SK-N-SH treated with all-trans-retinoic acid at 6 μM for 48 hours (cell line): ENCODE measurements around the gene DYNLT2.

Source experiments
- ARNTL ChIP-seq: fragments of 450-650 bp; formaldehyde crosslinking; IDR thresholded peaks from 2 replicates; pipeline ENCODE4 v1.5.0; 2020; ENCODE audit warnings: low read depth, mild to moderate bottlenecking, moderate library complexity, borderline replicate concordance
- BACH2 ChIP-seq: fragments of 250-450 bp; sonication (Bioruptor Pico); IDR thresholded peaks from 2 replicates; pipeline ENCODE4 v1.9.0; 2021; ENCODE audit warnings: mild to moderate bottlenecking, borderline replicate concordance
- CSDC2 ChIP-seq: fragments of 250-450 bp; sonication (Bioruptor Pico); IDR thresholded peaks from 2 replicates; pipeline ENCODE4 v1.5.0; 2020; ENCODE audit warnings: mild to moderate bottlenecking, moderate library complexity
- GLIS3 ChIP-seq: fragments of 250-450 bp; sonication (Bioruptor Pico); IDR thresholded peaks from 2 replicates; pipeline ENCODE4 v1.5.0; 2020; ENCODE audit warnings: mild to moderate bottlenecking, moderate library complexity
- ISL1 ChIP-seq: fragments of 250-450 bp; sonication (Bioruptor Pico); IDR thresholded peaks from 2 replicates; pipeline ENCODE4 v2.1.2; 2022; ENCODE audit warnings: mild to moderate bottlenecking, moderate library complexity
- PPARA ChIP-seq: fragments of 250-450 bp; sonication (Bioruptor Pico); IDR thresholded peaks from 2 replicates; pipeline ENCODE4 v1.5.0; 2020; ENCODE audit warnings: mild to moderate bottlenecking, borderline replicate concordance
- RARB ChIP-seq: fragments of 250-450 bp; sonication (Bioruptor Pico); IDR thresholded peaks from 2 replicates; pipeline ENCODE4 v1.8.0; 2021; ENCODE audit warnings: mild to moderate bottlenecking, moderate library complexity
- ZFP3 ChIP-seq: fragments of 250-450 bp; sonication (Bioruptor Pico); IDR thresholded peaks from 2 replicates; pipeline ENCODE4 v1.5.0; 2020; ENCODE audit warnings: mild to moderate bottlenecking, moderate library complexity
- ZFP30 ChIP-seq: fragments of 450-650 bp; formaldehyde crosslinking; IDR thresholded peaks from 2 replicates; pipeline ENCODE4 v1.5.0; 2022; ENCODE audit warnings: mild to moderate bottlenecking, moderate library complexity
- TF ChIP-seq, protein P1 (sequence below): fragments of 250-450 bp; sonication (Bioruptor Pico); IDR thresholded peaks from 2 replicates; pipeline ENCODE4 v1.5.0; 2020; ENCODE audit warnings: mild to moderate bottlenecking, moderate library complexity
- TF ChIP-seq, protein P2 (sequence below): fragments of 250-450 bp; sonication (Bioruptor Pico); IDR thresholded peaks from 2 replicates; pipeline ENCODE4 v1.5.1; 2020; ENCODE audit warnings: low read depth, mild to moderate bottlenecking, moderate library complexity
- TF ChIP-seq, protein P3 (sequence below): fragments of 250-450 bp; sonication (Bioruptor Pico); IDR thresholded peaks from 2 replicates; pipeline ENCODE4 v1.8.0; 2020; ENCODE audit warnings: mild to moderate bottlenecking, moderate library complexity, borderline replicate concordance

DNA sequence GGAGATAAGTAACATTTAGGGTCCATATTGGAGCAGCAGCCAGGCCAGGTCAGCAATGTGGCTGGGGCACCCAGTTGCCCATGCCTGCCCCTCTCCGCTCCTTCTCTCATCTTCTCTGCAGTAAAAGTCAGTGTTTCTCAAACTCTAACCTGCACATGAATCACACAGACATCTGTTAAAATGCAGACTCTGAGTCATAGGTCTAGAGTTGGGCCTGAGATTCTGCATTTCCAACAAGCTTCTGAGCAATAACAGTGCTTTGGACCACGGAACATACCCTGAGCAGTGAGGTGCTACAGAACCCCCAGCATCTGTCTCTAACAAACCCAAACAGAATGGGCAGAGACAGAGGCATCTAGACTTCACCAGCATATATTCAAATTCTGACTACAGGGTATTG is 37.2 kb downstream of the DYNLT2 start:
- TF ChIP-seq ZFP30 (CRISPR knock-in tag) (no peak), ARNTL (CRISPR knock-in tag) (no peak), RARB (no peak), BACH2 (CRISPR knock-in tag) (no peak), PPARA (CRISPR knock-in tag) (no peak), GLIS3 (CRISPR knock-in tag) (no peak), ZFP3 (CRISPR knock-in tag) (no peak), ISL1 (CRISPR knock-in tag) (no peak), CSDC2 (CRISPR knock-in tag) (no peak)
- TF ChIP-seq, protein P1, sequence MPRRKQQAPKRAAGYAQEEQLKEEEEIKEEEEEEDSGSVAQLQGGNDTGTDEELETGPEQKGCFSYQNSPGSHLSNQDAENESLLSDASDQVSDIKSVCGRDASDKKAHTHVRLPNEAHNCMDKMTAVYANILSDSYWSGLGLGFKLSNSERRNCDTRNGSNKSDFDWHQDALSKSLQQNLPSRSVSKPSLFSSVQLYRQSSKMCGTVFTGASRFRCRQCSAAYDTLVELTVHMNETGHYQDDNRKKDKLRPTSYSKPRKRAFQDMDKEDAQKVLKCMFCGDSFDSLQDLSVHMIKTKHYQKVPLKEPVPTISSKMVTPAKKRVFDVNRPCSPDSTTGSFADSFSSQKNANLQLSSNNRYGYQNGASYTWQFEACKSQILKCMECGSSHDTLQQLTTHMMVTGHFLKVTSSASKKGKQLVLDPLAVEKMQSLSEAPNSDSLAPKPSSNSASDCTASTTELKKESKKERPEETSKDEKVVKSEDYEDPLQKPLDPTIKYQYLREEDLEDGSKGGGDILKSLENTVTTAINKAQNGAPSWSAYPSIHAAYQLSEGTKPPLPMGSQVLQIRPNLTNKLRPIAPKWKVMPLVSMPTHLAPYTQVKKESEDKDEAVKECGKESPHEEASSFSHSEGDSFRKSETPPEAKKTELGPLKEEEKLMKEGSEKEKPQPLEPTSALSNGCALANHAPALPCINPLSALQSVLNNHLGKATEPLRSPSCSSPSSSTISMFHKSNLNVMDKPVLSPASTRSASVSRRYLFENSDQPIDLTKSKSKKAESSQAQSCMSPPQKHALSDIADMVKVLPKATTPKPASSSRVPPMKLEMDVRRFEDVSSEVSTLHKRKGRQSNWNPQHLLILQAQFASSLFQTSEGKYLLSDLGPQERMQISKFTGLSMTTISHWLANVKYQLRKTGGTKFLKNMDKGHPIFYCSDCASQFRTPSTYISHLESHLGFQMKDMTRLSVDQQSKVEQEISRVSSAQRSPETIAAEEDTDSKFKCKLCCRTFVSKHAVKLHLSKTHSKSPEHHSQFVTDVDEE (CRISPR knock-in tag): no peak
- TF ChIP-seq, protein P2, sequence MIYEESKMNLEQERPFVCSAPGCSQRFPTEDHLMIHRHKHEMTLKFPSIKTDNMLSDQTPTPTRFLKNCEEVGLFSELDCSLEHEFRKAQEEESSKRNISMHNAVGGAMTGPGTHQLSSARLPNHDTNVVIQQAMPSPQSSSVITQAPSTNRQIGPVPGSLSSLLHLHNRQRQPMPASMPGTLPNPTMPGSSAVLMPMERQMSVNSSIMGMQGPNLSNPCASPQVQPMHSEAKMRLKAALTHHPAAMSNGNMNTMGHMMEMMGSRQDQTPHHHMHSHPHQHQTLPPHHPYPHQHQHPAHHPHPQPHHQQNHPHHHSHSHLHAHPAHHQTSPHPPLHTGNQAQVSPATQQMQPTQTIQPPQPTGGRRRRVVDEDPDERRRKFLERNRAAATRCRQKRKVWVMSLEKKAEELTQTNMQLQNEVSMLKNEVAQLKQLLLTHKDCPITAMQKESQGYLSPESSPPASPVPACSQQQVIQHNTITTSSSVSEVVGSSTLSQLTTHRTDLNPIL (CRISPR knock-in tag): no peak
- TF ChIP-seq, protein P3, sequence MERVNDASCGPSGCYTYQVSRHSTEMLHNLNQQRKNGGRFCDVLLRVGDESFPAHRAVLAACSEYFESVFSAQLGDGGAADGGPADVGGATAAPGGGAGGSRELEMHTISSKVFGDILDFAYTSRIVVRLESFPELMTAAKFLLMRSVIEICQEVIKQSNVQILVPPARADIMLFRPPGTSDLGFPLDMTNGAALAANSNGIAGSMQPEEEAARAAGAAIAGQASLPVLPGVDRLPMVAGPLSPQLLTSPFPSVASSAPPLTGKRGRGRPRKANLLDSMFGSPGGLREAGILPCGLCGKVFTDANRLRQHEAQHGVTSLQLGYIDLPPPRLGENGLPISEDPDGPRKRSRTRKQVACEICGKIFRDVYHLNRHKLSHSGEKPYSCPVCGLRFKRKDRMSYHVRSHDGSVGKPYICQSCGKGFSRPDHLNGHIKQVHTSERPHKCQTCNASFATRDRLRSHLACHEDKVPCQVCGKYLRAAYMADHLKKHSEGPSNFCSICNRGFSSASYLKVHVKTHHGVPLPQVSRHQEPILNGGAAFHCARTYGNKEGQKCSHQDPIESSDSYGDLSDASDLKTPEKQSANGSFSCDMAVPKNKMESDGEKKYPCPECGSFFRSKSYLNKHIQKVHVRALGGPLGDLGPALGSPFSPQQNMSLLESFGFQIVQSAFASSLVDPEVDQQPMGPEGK (CRISPR knock-in tag): no peak
